ENCODE results near the gene PRR3. TPM values are rescaled to one million over a fixed set of nuclear protein-coding genes. Genes with fewer than 3 reads are reported as not detected.

PRR3 gene
- polyA plus RNA-seq, 2 donors: 3.7 to 4.8 TPM

GRCh38 chr6:30568245-30568644 is 11.2 kb downstream of the PRR3 start:
- peaks cover 2 to 3% of the 10 kb centered on the region in 2 donors for H3K4me1 ChIP-seq (ENCODE audit: control insufficient read depth in 2 of 2, insufficient read depth in 2 of 2, low read length in 1 of 2)

GRCh38 chr6:30570263-30570662 is 13.2 kb downstream of the PRR3 start:
- no peak overlapping the region for H3K27ac ChIP-seq (ENCODE audit: low read depth in 2 of 2, low read length in 1 of 2)
- 67 to 70% methylated on average over 1 of the region's 1 CpG for WGBS, 2 donors

More at GRCh38 chr6:30568245-30568644, 11.2 kb downstream of the PRR3 start:
- Histone ChIP-seq H3K9me3 (ENCODE audit: control insufficient read depth in 2 of 2, insufficient read depth in 1 of 2, low read depth in 1 of 2, low read length in 1 of 2) (no peaks in the 10 kb centered on the region), H3K27ac (ENCODE audit: low read depth in 2 of 2, low read length in 1 of 2) (no peak overlapping the region), H3K36me3 (ENCODE audit: control insufficient read depth in 2 of 2, insufficient read depth in 2 of 2, low read length in 1 of 2) (no peaks in the 10 kb centered on the region), H3K27me3 (ENCODE audit: control insufficient read depth in 1 of 2, insufficient read depth in 2 of 2, low read length in 2 of 2) (no peaks in the 10 kb centered on the region), H3K4me3 (ENCODE audit: low read depth in 1 of 2, low read length in 2 of 2) (no peak overlapping the region)
- 70 to 72% methylated on average over 3 of the region's 3 CpGs for WGBS, 2 donors

DNA sequence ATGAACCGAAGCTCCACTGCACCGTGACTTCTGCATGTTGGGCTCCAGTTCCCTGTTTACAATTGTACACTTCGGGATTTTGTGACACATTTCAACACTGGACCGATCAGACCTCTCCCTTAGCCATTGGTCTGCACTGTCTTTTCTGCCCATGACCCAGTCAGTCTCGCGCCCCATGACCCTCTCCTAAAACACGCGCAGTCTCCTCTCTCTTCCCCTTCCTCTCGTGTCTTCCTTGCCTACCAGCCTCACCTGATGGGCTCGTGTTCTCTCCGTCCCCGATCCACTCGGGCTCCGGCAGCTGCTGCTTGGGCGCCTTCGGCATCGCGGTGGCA is 13.6 kb downstream of the PRR3 start:
- 2% methylated on average over 18 of the region's 18 CpGs for WGBS, 2 donors
- peak overlapping the region; percentile 61 to 88 for H3K4me3 ChIP-seq (ENCODE audit: low read depth in 1 of 2, low read length in 2 of 2)
- H3K27ac ChIP-seq (ENCODE audit: low read depth in 2 of 2, low read length in 1 of 2): peak overlapping the region; percentile 83 to 85
- no peaks in the 10 kb centered on the region for H3K9me3 ChIP-seq (ENCODE audit: control insufficient read depth in 2 of 2, insufficient read depth in 1 of 2, low read depth in 1 of 2, low read length in 1 of 2)
- H3K36me3 ChIP-seq (ENCODE audit: control insufficient read depth in 2 of 2, insufficient read depth in 2 of 2, low read length in 1 of 2): no peaks in the 10 kb centered on the region
- peaks cover 2 to 3% of the 10 kb centered on the region in 2 donors for H3K4me1 ChIP-seq (ENCODE audit: control insufficient read depth in 2 of 2, insufficient read depth in 2 of 2, low read length in 1 of 2)
- H3K27me3 ChIP-seq (ENCODE audit: control insufficient read depth in 1 of 2, insufficient read depth in 2 of 2, low read length in 2 of 2): no peaks in the 10 kb centered on the region

More at GRCh38 chr6:30570263-30570662, 13.2 kb downstream of the PRR3 start:
- peak overlapping the region in 1 of 2 donors; percentile 61 for H3K4me3 ChIP-seq (ENCODE audit: low read depth in 1 of 2, low read length in 2 of 2)
- H3K36me3 ChIP-seq (ENCODE audit: control insufficient read depth in 2 of 2, insufficient read depth in 2 of 2, low read length in 1 of 2): no peaks in the 10 kb centered on the region
- peaks cover 2 to 3% of the 10 kb centered on the region in 2 donors for H3K4me1 ChIP-seq (ENCODE audit: control insufficient read depth in 2 of 2, insufficient read depth in 2 of 2, low read length in 1 of 2)
- no peaks in the 10 kb centered on the region for H3K9me3 ChIP-seq (ENCODE audit: control insufficient read depth in 2 of 2, insufficient read depth in 1 of 2, low read depth in 1 of 2, low read length in 1 of 2)
- no peaks in the 10 kb centered on the region for H3K27me3 ChIP-seq (ENCODE audit: control insufficient read depth in 1 of 2, insufficient read depth in 2 of 2, low read length in 2 of 2)

GRCh38 chr6:30571075-30571761 is 14.1 kb downstream of the PRR3 start, which contains the start of gene ABCF1:
TSS of gene ABCF1 (plus strand) at chr6:30571442. CDS start at chr6:30571488, 46 bp downstream.
- peak within 1 kb of the TSS; percentile 91 to 94 for H3K27ac ChIP-seq (ENCODE audit: low read depth in 2 of 2, low read length in 1 of 2)
- no peaks in the 10 kb centered on the region for H3K36me3 ChIP-seq (ENCODE audit: control insufficient read depth in 2 of 2, insufficient read depth in 2 of 2, low read length in 1 of 2)
- H3K4me1 ChIP-seq (ENCODE audit: control insufficient read depth in 2 of 2, insufficient read depth in 2 of 2, low read length in 1 of 2): peaks cover 2 to 3% of the 10 kb centered on the region in 2 donors
- peak within 1 kb of the TSS; percentile 61 to 88 for H3K4me3 ChIP-seq (ENCODE audit: low read depth in 1 of 2, low read length in 2 of 2)
- no peaks in the 10 kb centered on the region for H3K9me3 ChIP-seq (ENCODE audit: control insufficient read depth in 2 of 2, insufficient read depth in 1 of 2, low read depth in 1 of 2, low read length in 1 of 2)
- 0% methylated on average over 59 of the region's 59 CpGs for WGBS, 2 donors
- no peaks in the 10 kb centered on the region for H3K27me3 ChIP-seq (ENCODE audit: control insufficient read depth in 1 of 2, insufficient read depth in 2 of 2, low read length in 2 of 2)

DNA sequence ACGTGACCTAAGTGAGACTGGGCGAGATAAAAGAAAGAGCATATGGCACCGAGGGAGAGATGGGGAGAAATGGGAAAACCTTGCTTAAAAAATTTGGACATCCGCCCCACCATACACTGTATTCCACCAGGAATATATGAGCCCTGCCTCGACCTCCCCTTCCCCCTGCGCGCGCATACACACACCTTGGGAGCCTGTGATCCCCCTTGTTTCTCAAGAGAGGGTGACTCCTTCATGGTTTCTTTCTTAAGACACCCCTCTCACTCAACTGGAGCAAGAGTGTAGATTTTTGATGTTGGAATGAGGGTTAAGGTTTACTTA is 14.6 kb downstream of the PRR3 start:
- Histone ChIP-seq H3K4me1 (ENCODE audit: control insufficient read depth in 2 of 2, insufficient read depth in 2 of 2, low read length in 1 of 2) (peaks cover 2 to 3% of the 10 kb centered on the region in 2 donors), H3K4me3 (ENCODE audit: low read depth in 1 of 2, low read length in 2 of 2) (peak overlapping the region; percentile 61 to 88), H3K27ac (ENCODE audit: low read depth in 2 of 2, low read length in 1 of 2) (peak overlapping the region; percentile 91 to 94)

DNA sequence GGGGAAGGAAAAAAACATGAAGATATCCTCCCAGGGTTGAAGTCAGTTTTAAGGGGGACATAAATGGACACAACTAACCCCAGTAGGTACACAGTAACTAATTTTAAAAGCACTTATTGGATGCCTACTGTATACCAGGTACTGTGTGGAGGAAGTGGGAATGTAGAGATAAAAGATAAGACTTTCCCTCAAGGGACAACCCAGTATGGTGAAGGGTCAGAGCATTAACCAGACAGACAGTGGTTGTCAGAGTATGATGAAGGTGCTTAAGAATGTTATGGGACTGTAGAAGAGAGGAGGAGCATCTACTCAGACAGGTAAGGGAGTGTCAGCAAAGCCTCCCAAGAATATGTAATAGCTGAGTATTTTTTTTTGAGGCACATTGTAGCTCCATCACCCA is 15.1 kb downstream of the PRR3 start:
- H3K9me3 ChIP-seq (ENCODE audit: control insufficient read depth in 2 of 2, insufficient read depth in 1 of 2, low read depth in 1 of 2, low read length in 1 of 2): no peaks in the 10 kb centered on the region
- no peaks in the 10 kb centered on the region for H3K36me3 ChIP-seq (ENCODE audit: control insufficient read depth in 2 of 2, insufficient read depth in 2 of 2, low read length in 1 of 2)
- no peak overlapping the region for H3K27ac ChIP-seq (ENCODE audit: low read depth in 2 of 2, low read length in 1 of 2)
- peak overlapping the region in 1 of 2 donors; percentile 61 for H3K4me3 ChIP-seq (ENCODE audit: low read depth in 1 of 2, low read length in 2 of 2)
- peaks cover 2 to 3% of the 10 kb centered on the region in 2 donors for H3K4me1 ChIP-seq (ENCODE audit: control insufficient read depth in 2 of 2, insufficient read depth in 2 of 2, low read length in 1 of 2)
- H3K27me3 ChIP-seq (ENCODE audit: control insufficient read depth in 1 of 2, insufficient read depth in 2 of 2, low read length in 2 of 2): no peaks in the 10 kb centered on the region

More for the DNA sequence above, 14.6 kb downstream of the PRR3 start:
- Histone ChIP-seq H3K36me3 (ENCODE audit: control insufficient read depth in 2 of 2, insufficient read depth in 2 of 2, low read length in 1 of 2) (no peaks in the 10 kb centered on the region), H3K9me3 (ENCODE audit: control insufficient read depth in 2 of 2, insufficient read depth in 1 of 2, low read depth in 1 of 2, low read length in 1 of 2) (no peaks in the 10 kb centered on the region), H3K27me3 (ENCODE audit: control insufficient read depth in 1 of 2, insufficient read depth in 2 of 2, low read length in 2 of 2) (no peaks in the 10 kb centered on the region)
- WGBS, 2 donors: 0 to 2% methylated on average over 8 of the region's 8 CpGs

- Histone ChIP-seq H3K36me3 (ENCODE audit: control insufficient read depth in 2 of 2, insufficient read depth in 2 of 2, low read length in 1 of 2) (peaks cover 7 to 8% of the 10 kb centered on the region in 2 donors), H3K27me3 (ENCODE audit: control insufficient read depth in 1 of 2, insufficient read depth in 2 of 2, low read length in 2 of 2) (no peaks in the 10 kb centered on the region), H3K27ac (ENCODE audit: low read depth in 2 of 2, low read length in 1 of 2) (no peak overlapping the region), H3K9me3 (ENCODE audit: control insufficient read depth in 2 of 2, insufficient read depth in 1 of 2, low read depth in 1 of 2, low read length in 1 of 2) (no peaks in the 10 kb centered on the region), H3K4me3 (ENCODE audit: low read depth in 1 of 2, low read length in 2 of 2) (no peak overlapping the region), H3K4me1 (ENCODE audit: control insufficient read depth in 2 of 2, insufficient read depth in 2 of 2, low read length in 1 of 2) (peaks cover 2 to 3% of the 10 kb centered on the region in 2 donors)
- WGBS, 2 donors: 56 to 74% methylated on average over 4 of the region's 4 CpGs
These were observed 16.0 kb downstream of the PRR3 start for GRCh38 chr6:30573113-30573512.

DNA sequence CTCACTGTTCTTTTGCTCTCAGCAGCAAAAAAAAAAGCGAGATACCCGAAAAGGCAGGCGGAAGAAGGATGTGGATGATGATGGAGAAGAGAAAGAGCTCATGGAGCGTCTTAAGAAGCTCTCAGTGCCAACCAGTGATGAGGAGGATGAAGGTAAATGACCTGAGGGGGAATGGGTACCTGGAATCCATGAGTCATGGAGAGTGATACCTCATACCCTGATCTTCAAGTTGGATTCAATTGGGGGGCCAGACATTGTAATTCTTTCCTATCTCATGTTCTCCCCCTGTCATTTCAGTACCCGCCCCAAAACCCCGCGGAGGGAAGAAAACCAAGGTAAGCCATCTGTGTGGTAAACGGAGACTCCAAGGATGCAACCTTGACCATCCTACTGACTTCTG is 21.0 kb downstream of the PRR3 start:
- Histone ChIP-seq H3K36me3 (ENCODE audit: control insufficient read depth in 2 of 2, insufficient read depth in 2 of 2, low read length in 1 of 2) (peaks cover 7 to 23% of the 10 kb centered on the region in 2 donors), H3K4me3 (ENCODE audit: low read depth in 1 of 2, low read length in 2 of 2) (no peak overlapping the region), H3K27ac (ENCODE audit: low read depth in 2 of 2, low read length in 1 of 2) (no peak overlapping the region), H3K4me1 (ENCODE audit: control insufficient read depth in 2 of 2, insufficient read depth in 2 of 2, low read length in 1 of 2) (no peaks in the 10 kb centered on the region), H3K9me3 (ENCODE audit: control insufficient read depth in 2 of 2, insufficient read depth in 1 of 2, low read depth in 1 of 2, low read length in 1 of 2) (no peaks in the 10 kb centered on the region), H3K27me3 (ENCODE audit: control insufficient read depth in 1 of 2, insufficient read depth in 2 of 2, low read length in 2 of 2) (no peaks in the 10 kb centered on the region)
- WGBS, 2 donors: 94 to 96% methylated on average over 8 of the region's 8 CpGs

- no peaks in the 10 kb centered on the region for H3K4me1 ChIP-seq (ENCODE audit: control insufficient read depth in 2 of 2, insufficient read depth in 2 of 2, low read length in 1 of 2)
- no peaks in the 10 kb centered on the region for H3K27me3 ChIP-seq (ENCODE audit: control insufficient read depth in 1 of 2, insufficient read depth in 2 of 2, low read length in 2 of 2)
- WGBS, 2 donors: 86 to 89% methylated on average over 5 of the region's 5 CpGs
- peaks cover 31 to 50% of the 10 kb centered on the region in 2 donors for H3K36me3 ChIP-seq (ENCODE audit: control insufficient read depth in 2 of 2, insufficient read depth in 2 of 2, low read length in 1 of 2)
- no peaks in the 10 kb centered on the region for H3K9me3 ChIP-seq (ENCODE audit: control insufficient read depth in 2 of 2, insufficient read depth in 1 of 2, low read depth in 1 of 2, low read length in 1 of 2)
- H3K4me3 ChIP-seq (ENCODE audit: low read depth in 1 of 2, low read length in 2 of 2): no peak overlapping the region
- H3K27ac ChIP-seq (ENCODE audit: low read depth in 2 of 2, low read length in 1 of 2): no peak overlapping the region
These were observed 26.8 kb downstream of the PRR3 start for GRCh38 chr6:30583921-30584320.

DNA sequence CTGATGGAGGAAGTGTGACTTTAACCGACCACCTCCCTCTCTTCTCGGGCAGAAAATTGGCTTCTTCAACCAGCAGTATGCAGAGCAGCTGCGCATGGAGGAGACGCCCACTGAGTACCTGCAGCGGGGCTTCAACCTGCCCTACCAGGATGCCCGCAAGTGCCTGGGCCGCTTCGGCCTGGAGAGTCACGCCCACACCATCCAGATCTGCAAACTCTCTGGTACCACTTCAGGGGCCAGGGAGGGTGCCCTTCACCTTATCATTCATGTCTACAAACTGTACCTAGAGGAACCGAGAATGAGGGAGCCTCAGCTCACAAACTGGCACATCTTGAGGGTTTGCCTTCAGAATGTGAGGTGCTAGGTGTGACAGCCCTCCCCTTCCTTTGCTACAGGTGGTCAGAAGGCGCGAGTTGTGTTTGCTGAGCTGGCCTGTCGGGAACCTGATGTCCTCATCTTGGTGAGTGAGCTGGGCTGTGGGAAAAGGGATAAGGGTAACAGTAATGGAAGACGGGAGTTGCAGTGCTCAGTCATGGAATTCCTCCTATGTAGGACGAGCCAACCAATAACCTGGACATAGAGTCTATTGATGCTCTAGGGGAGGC is 32.8 kb downstream of the PRR3 start:
- H3K27ac ChIP-seq (ENCODE audit: low read depth in 2 of 2, low read length in 1 of 2): peak overlapping the region; percentile 35 to 87
- peaks cover 22 to 38% of the 10 kb centered on the region in 2 donors for H3K36me3 ChIP-seq (ENCODE audit: control insufficient read depth in 2 of 2, insufficient read depth in 2 of 2, low read length in 1 of 2)
- H3K4me1 ChIP-seq (ENCODE audit: control insufficient read depth in 2 of 2, insufficient read depth in 2 of 2, low read length in 1 of 2): peaks cover 0 to 10% of the 10 kb centered on the region in 2 donors
- WGBS, 2 donors: 90 to 91% methylated on average over 15 of the region's 15 CpGs
- H3K4me3 ChIP-seq (ENCODE audit: low read depth in 1 of 2, low read length in 2 of 2): no peak overlapping the region
- H3K9me3 ChIP-seq (ENCODE audit: control insufficient read depth in 2 of 2, insufficient read depth in 1 of 2, low read depth in 1 of 2, low read length in 1 of 2): no peaks in the 10 kb centered on the region
- H3K27me3 ChIP-seq (ENCODE audit: control insufficient read depth in 1 of 2, insufficient read depth in 2 of 2, low read length in 2 of 2): no peaks in the 10 kb centered on the region

Data from esophagus (tissue), 2 donors.